Astrocyte (in vitro differentiated cells and primary cell): Measurements from ENCODE around the gene NDST3.

Source experiments
- CTCF ChIP-seq: IDR thresholded peaks from 2 replicates; pipeline ENCODE4 v1.5.1; 2011; ENCODE audit warnings: low read depth, mild to moderate bottlenecking, inconsistent platforms, low read length, moderate library complexity; ENCODE audit not compliant: insufficient read depth
- EZH2 ChIP-seq: IDR thresholded peaks from 2 replicates; pipeline ENCODE4 v1.6.1; 2012; ENCODE audit warnings: mild to moderate bottlenecking, low read length, inconsistent platforms; ENCODE audit not compliant: insufficient read depth

- TF ChIP-seq CTCF (no peak), EZH2 (no peak)
These were observed 7.5 kb upstream of the NDST3 start for GRCh38 chr4:118026806-118027205.
